Activated naive CD4-positive, alpha-beta T cell treated with anti-CD3 and anti-CD28 coated beads, Interleukin-2, amount 10 ng/mL, durations not matched to agents 7 days and 5 days (primary cell): ENCODE measurements around the gene GYG2.
"Not testable (repeated sequence)": the region's sequence is repeated elsewhere in the genome, so short reads cannot be mapped to it uniquely, and the experiment has no call there.

ENCODE experiments used
- CTCF ChIA-PET: fragments of 350-600 bp; sonication (Branson Sonifier 250); formaldehyde crosslinking; loops from one replicate; lab custom pipeline; 2021; ENCODE audit warnings: antibody characterized with exemption; lab: Charles Lee
- DNase-seq: peaks from one replicate; pipeline ENCODE4 v3.0.0-alpha.2; 2020
- H3K27ac Mint-ChIP-seq: one replicate; pipeline ENCODE4 v1.8.0; 2021; ENCODE audit warnings: mild to moderate bottlenecking, moderate library complexity, mixed read lengths
- H3K27me3 Mint-ChIP-seq: one replicate; pipeline ENCODE4 v1.8.0; 2021; ENCODE audit warnings: mild to moderate bottlenecking, mixed read lengths
- H3K36me3 Mint-ChIP-seq: one replicate; pipeline ENCODE4 v1.8.0; 2021; ENCODE audit warnings: mixed read lengths
- H3K4me1 Mint-ChIP-seq: one replicate; pipeline ENCODE4 v1.8.0; 2021; ENCODE audit warnings: mixed read lengths
- H3K4me3 Mint-ChIP-seq: one replicate; pipeline ENCODE4 v1.8.0; 2021; ENCODE audit warnings: mild to moderate bottlenecking, moderate library complexity, mixed read lengths
- H3K9me3 Mint-ChIP-seq: one replicate; pipeline ENCODE4 v1.8.0; 2021; ENCODE audit warnings: mixed read lengths

GYG2 gene

DNA sequence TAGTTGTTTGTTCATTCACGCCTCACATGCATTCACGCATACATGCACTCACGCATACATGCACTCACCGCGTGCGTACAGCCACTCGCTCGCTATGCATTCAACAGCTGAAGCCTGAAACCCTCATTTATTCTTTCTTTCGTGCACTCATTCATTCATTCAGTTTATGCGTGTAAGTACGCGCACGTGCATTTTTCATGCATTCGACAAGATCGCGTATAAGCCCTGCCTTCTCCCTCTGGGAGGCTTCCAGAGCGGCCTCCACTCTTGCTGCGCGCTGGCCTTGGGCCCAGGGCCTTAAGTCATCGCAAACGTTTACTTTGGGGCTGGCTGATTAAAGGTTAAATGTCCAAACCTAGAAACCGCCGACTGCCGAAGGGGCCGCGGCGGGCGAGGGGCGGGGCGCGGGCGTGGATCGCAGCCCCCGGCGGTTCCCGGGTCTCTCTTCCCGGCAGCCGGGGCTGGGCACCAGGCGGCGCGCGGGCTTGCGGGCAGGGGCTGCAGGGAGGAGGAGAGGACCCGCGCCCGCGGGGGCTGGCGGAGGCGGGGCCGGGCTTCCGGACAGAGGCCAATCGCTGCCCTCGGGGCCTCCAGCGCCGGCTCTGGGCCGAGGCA lies at the start of gene GYG2:
Gene GYG2 (plus strand): TSS at position 587 of the 615 bp plus-strand sequence. CDS start 1,259 bp downstream, outside the sequence.
- Mint-ChIP-seq H3K4me1 (no peaks in the 10 kb centered on the region), H3K36me3 (no peaks in the 10 kb centered on the region), H3K9me3 (no peaks in the 10 kb centered on the region), H3K4me3 (no peak within 1 kb of the TSS), H3K27me3 (peaks cover 28% of the 10 kb centered on the region), H3K27ac (no peak within 1 kb of the TSS)
- CTCF ChIA-PET, result no interaction called here
- no peak for DNase-seq

DNA sequence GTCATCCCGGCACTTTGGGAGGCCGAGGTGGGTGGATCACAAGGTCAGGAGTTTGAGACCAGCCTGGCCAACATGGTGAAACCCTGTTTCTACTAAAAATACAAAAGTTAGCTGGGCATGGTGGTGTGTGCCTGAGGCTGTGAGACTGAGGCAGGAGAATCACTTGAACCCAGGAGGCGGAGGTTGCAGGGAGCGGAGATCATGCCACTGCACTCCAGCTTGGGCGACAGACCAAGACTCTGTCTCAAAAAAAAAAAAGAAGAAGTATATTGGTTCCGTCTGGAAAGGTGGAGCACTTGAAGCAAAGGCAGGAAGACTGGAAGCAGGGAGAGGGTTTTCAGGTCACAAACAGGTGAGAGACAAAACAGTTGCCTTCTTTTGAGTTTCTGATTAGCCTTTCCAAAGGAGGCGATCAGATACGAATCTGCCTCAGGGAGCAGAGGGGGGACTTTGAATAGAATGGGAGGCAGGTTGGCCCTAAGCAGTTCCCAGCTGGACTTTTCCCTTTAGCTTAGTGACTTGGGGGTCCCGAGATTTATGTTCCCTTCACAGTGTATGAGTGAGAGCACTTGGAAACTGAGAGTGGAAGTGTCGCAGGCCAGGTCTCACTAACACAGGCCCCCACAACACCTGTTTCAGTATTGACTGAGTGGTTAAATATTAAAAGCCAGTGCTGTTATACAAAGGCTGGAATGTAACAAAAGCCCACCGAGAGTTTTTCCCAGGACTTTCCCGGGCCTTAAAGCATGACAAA lies 48.1 kb upstream of the GYG2 start:
- H3K27ac Mint-ChIP-seq, H3K4me3 Mint-ChIP-seq, DNase-seq, CTCF ChIA-PET, H3K36me3 Mint-ChIP-seq, H3K9me3 Mint-ChIP-seq: not testable (repeated sequence)
- peaks cover 17% of the 10 kb centered on the region for H3K27me3 Mint-ChIP-seq
- H3K4me1 Mint-ChIP-seq, result peaks cover 11% of the 10 kb centered on the region

DNA sequence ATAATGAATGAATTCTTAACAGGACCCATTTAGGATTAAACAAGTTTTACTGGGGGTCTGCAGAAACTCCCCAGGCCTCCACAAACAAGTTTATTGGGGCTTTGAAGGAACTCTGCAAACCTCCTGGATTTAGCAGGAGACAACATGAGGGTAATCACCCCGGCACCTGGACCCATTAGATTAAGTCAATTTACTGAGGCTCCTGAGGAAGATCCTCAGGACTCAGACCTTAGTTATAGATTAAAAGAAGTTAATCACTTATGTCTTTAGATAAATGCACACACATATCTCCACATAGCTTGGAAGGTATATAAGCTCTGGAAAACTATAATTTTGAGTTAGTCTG lies 47.5 kb upstream of the GYG2 start:
- H3K27ac Mint-ChIP-seq, result no peak overlapping the region
- CTCF ChIA-PET, result no interaction called here
- H3K4me3 Mint-ChIP-seq, result no peak overlapping the region
- peaks cover 11% of the 10 kb centered on the region for H3K4me1 Mint-ChIP-seq
- H3K9me3 Mint-ChIP-seq, result no peaks in the 10 kb centered on the region
- no peaks in the 10 kb centered on the region for H3K36me3 Mint-ChIP-seq
- no peak for DNase-seq
- peaks cover 17% of the 10 kb centered on the region for H3K27me3 Mint-ChIP-seq

DNA sequence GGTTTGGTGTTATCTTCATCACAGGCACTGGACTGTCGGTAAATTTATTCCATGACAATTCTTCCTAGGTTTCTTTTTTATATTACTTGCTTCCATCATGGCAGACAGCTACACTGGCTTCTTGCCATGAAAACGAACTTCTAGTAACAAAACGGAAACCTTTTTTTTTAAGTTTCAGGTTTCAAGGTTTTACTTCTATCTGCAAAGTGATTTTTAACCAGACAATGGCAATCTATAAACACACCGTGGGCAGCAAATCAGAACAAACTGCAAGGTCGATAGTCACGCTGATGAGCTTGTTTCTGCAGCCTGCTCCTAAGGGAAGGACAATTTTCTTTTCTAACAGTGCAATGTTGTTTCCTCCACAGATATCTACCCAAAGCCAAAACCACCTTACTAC lies 47.0 kb upstream of the GYG2 start:
- Mint-ChIP-seq H3K27me3 (peaks cover 17% of the 10 kb centered on the region), H3K4me3 (no peak overlapping the region), H3K36me3 (no peaks in the 10 kb centered on the region), H3K9me3 (no peaks in the 10 kb centered on the region), H3K27ac (no peak overlapping the region), H3K4me1 (peaks cover 11% of the 10 kb centered on the region)
- CTCF ChIA-PET, result no interaction called here
- no peak for DNase-seq

DNA sequence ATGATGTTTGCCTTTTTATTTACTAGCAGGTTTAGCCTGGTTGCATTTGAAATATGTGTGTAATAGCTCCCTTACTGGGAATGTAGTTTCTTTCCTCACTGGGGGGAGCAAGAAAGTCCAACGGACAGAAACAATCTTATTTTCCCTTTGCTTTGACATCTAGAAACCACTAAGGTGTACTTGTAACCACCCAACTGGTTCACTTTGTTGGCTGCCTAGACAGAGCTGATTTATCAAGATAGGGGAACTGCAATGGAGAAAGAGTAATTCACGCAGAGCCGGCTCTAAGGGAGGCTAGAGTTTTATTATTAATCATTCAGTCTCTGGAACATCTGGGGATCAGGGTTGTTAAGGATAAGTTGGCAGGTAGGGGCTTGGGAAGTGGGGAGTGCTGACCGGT lies 46.6 kb upstream of the GYG2 start:
- CTCF ChIA-PET, result no interaction called here
- no peaks in the 10 kb centered on the region for H3K9me3 Mint-ChIP-seq
- DNase-seq, result no peak
- no peak overlapping the region for H3K4me3 Mint-ChIP-seq
- peaks cover 11% of the 10 kb centered on the region for H3K4me1 Mint-ChIP-seq
- H3K27ac Mint-ChIP-seq, result no peak overlapping the region
- H3K27me3 Mint-ChIP-seq, result peaks cover 17% of the 10 kb centered on the region
- no peaks in the 10 kb centered on the region for H3K36me3 Mint-ChIP-seq

DNA sequence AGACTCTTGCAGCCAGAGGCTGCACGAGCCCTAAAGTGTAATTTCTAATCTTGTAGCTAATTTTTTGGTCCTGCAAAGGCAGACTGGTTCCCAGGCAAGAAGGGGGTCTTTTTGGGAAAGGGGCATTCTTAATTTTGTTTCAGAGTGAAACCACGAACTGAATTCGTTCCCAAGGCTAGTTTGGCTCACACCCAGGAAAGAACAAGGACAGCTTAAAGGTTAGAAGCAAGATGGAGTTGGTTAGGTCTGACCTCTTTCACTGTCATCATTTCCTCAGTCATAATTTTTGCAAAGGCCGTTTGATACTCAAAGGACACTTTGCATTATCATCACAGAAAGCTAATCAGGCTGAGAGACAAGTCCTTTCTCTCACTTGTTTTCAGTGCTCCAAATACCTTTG lies 46.0 kb upstream of the GYG2 start:
- Mint-ChIP-seq H3K36me3 (no peaks in the 10 kb centered on the region), H3K9me3 (no peaks in the 10 kb centered on the region), H3K27me3 (peaks cover 17% of the 10 kb centered on the region), H3K4me1 (peaks cover 11% of the 10 kb centered on the region), H3K4me3 (no peak overlapping the region), H3K27ac (no peak overlapping the region)
- DNase-seq, result no peak
- CTCF ChIA-PET, result no interaction called here

DNA sequence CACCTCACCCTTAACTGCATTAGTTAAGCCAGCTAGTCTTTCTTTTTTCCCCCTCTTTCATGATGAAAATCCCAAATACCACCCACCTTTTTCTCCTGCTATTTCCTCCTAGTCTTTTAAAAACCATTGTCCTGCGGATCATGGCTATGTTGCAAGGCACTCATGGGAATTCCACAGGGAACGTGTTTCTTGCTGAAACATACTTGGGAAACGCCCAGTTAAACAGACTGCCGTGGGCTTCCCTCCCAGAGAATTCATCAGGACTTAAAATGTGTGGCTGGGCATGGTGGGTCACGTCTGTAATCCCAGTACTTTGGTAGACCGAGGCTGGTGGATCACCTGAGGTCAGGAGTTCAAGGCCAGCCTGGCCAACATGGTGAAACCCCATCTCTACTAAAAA lies 44.7 kb upstream of the GYG2 start:
- H3K4me1 Mint-ChIP-seq, result peaks cover 11% of the 10 kb centered on the region
- no peak for DNase-seq
- no peaks in the 10 kb centered on the region for H3K9me3 Mint-ChIP-seq
- H3K27me3 Mint-ChIP-seq, result peaks cover 11% of the 10 kb centered on the region
- no peak overlapping the region for H3K27ac Mint-ChIP-seq
- H3K4me3 Mint-ChIP-seq, result no peak overlapping the region
- CTCF ChIA-PET, result no interaction called here
- H3K36me3 Mint-ChIP-seq, result no peaks in the 10 kb centered on the region

DNA sequence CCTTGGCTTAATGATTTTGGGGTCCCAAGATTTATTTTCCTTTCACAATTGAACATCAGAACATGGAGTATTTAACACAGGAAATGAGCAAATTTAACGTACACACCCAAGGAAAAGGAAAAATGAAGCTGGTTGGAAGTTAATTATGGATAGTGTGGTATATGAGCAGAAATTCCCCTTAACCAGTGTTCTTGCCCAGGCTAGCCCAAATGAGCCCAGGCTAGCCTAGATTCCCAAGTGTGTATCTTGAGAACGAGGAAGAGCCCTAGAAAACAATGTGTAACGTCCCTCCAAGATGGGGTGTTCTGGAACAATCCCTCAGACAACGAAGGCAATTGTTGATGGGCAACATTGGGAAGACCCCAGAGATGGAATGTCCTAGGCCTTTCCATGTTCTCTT lies 43.2 kb upstream of the GYG2 start:
- Mint-ChIP-seq H3K9me3 (no peaks in the 10 kb centered on the region), H3K4me1 (peaks cover 11% of the 10 kb centered on the region), H3K27ac (no peak overlapping the region), H3K4me3 (no peak overlapping the region), H3K27me3 (peaks cover 10% of the 10 kb centered on the region), H3K36me3 (no peaks in the 10 kb centered on the region)
- CTCF ChIA-PET, result no interaction called here
- DNase-seq, result no peak

DNA sequence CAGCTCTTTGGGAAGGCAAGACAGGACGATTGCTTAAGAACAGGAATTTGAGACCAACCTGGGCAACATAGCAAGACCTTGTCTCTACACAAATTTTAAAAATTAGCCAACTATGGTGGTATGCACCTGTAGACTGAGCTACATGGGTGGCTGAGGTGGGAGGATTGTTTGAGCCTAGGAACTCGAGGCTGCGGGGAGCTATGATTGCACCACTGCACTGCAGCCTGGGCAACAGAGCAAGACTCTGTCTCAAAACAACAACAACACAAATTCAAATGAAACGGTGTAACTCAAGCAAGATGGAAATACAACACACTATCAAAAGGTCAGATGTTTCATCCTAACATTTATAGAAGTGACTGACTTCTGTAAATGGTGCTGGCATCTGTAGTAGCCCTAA lies 39.8 kb upstream of the GYG2 start:
- Mint-ChIP-seq H3K4me1 (no peaks in the 10 kb centered on the region), H3K27me3 (peaks cover 7% of the 10 kb centered on the region), H3K36me3 (no peaks in the 10 kb centered on the region), H3K4me3 (no peak overlapping the region), H3K27ac (no peak overlapping the region), H3K9me3 (no peaks in the 10 kb centered on the region)
- CTCF ChIA-PET, result no interaction called here
- DNase-seq, result no peak

DNA sequence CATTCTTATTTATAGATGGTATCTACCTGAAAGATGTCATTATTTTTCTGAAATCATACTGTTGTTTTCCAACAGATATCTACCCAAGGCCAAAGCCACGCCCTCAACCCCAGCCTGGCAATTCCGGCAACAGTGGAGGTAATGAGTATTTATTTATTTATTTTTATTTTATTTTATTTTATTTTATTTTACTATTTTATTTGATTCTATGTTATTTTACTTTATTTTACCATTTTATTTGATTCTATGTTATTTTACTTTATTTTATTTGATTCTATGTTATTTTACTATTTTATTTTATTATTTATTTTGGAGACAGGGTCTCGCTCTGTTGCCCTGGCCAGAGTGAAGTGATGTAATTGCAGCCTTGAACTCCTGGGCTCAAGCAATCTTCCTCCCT lies 39.2 kb upstream of the GYG2 start:
- no peak for DNase-seq
- H3K9me3 Mint-ChIP-seq, result no peaks in the 10 kb centered on the region
- H3K27me3 Mint-ChIP-seq, result peaks cover 8% of the 10 kb centered on the region
- H3K27ac Mint-ChIP-seq, result no peak overlapping the region
- no peaks in the 10 kb centered on the region for H3K4me1 Mint-ChIP-seq
- CTCF ChIA-PET, result no interaction called here
- H3K4me3 Mint-ChIP-seq, result no peak overlapping the region
- no peaks in the 10 kb centered on the region for H3K36me3 Mint-ChIP-seq

DNA sequence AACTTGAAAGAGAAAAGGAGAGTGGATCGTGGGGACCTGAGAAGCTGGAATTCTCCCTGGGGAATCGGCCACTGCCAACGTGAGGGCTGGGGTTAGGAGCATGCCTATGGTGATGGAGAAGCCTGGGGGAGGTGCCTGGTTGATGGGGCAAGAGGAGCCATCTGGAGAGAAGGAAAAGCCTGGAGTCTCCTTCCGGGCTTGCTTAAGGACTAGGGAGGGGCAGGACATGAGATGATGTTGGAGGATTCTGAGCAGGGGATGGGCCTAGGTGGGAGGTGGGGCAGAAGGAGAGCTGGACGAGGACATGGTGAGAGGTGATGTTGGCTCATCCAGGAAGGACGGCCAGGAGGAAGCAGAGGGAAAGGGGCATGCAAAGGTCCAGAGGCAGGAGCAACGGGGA lies 35.0 kb upstream of the GYG2 start:
- Mint-ChIP-seq H3K36me3 (no peaks in the 10 kb centered on the region), H3K9me3 (no peaks in the 10 kb centered on the region), H3K4me3 (no peak overlapping the region), H3K27ac (no peak overlapping the region), H3K4me1 (no peaks in the 10 kb centered on the region), H3K27me3 (peaks cover 8% of the 10 kb centered on the region)
- no peak for DNase-seq
- CTCF ChIA-PET, result no interaction called here

DNA sequence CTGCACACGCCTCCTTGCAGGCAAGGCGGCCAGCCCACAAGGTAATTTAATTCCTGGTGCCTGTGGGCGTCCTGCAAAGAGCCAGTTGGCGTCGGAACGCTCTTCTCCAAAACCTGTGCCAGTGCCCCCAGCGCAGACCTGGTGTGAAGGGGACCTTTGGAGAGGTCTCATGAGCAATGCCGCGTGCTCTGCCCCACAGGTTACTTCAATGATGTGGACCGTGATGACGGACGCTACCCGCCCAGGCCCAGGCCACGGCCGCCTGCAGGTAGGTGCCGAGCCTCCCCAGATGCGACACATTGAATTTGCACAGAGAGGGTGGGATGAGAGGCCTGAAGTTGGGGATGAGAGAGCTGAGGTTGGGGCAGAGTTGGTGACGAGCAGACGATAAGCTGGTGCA lies 34.4 kb upstream of the GYG2 start:
- Mint-ChIP-seq H3K9me3 (no peaks in the 10 kb centered on the region), H3K27me3 (peaks cover 8% of the 10 kb centered on the region), H3K4me1 (no peaks in the 10 kb centered on the region), H3K36me3 (no peaks in the 10 kb centered on the region), H3K4me3 (no peak overlapping the region), H3K27ac (no peak overlapping the region)
- no peak for DNase-seq
- CTCF ChIA-PET, result no interaction called here

DNA sequence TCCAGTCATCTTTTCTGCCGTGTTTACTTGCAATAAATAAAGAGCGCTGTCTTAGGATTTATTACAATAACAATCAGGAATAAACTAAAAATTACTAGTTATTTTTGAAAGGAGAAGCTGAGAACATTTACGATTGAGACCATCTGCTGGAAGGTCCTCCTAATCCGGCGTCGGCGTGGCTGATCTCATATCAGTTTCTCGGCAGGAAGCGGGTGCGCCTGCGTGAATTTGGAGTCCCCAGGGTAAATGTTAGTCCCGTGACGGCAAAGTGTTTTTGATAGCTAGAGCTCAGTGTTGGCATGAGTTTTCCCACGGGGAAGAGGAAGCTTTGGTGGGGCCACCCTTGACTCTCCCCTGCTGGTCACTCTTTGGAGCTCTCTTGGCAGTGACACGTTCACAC lies 31.9 kb upstream of the GYG2 start:
- H3K27ac Mint-ChIP-seq, H3K4me3 Mint-ChIP-seq, H3K27me3 Mint-ChIP-seq, CTCF ChIA-PET, H3K36me3 Mint-ChIP-seq, H3K9me3 Mint-ChIP-seq, H3K4me1 Mint-ChIP-seq, DNase-seq: not testable (repeated sequence)

DNA sequence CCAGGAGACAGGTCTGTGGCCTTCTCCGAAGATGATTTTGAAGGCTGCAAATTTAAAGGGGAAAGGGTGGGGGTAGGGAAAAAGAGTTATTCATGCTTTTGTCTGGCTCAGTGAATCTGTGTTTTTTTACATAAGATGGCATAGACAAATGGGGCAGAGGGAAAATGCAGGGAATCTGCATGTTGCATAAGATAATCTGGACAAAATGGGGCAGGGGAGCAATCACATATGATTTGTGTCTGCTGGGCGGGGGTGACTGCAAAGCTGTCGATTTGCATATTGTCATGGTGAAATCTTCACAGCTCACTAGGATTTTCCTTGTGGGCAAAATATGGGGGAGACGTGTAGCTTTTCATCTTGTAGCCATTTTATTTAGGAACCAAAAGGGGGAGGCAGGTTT lies 29.4 kb upstream of the GYG2 start:
- Mint-ChIP-seq H3K9me3 (no peaks in the 10 kb centered on the region), H3K27ac (no peak overlapping the region), H3K36me3 (no peaks in the 10 kb centered on the region), H3K4me3 (no peak overlapping the region), H3K4me1 (no peaks in the 10 kb centered on the region), H3K27me3 (no peaks in the 10 kb centered on the region)
- DNase-seq, result no peak
- CTCF ChIA-PET, result no interaction called here

DNA sequence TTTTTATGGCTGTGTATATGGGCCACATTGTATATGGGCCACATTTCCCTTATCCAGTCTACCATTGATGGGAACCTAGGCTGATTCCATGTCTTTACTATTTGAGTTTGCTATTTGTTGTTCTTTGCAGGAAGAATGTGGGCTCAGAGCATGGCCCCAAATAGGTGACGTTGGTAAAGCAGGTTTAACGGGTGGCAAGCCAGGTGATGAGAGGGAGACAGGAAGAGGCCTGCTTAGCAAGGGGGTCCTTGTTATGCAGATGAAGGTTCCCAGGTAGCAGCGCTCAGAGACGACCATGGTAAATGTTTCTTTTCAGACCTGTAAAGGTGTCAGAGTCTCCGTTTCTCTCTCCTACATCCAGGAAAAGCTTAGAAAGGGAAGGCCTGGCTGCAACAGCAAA lies 28.8 kb upstream of the GYG2 start:
- H3K4me3 Mint-ChIP-seq, H3K27ac Mint-ChIP-seq, CTCF ChIA-PET, H3K27me3 Mint-ChIP-seq, H3K36me3 Mint-ChIP-seq, DNase-seq, H3K9me3 Mint-ChIP-seq, H3K4me1 Mint-ChIP-seq: not testable (repeated sequence)
